Frontal cortex (tissue), 4 donors: ENCODE data around the gene SUCNR1. TPM values are rescaled to one million over a fixed set of nuclear protein-coding genes. Genes with fewer than 3 reads are reported as not detected.
A peak's percentile ranks its signal among the peaks of the same experiment; 100 is the strongest.
"Not testable (repeated sequence)": the region's sequence is repeated elsewhere in the genome, so short reads cannot be mapped to it uniquely, and the experiment has no call there.

ENCODE experiments used
- DNase-seq, 2 donors: peaks; one replicate each; pipeline ENCODE4 v3.0.0; 2012; ENCODE audit warnings: low spot score in 2 of 2
- FAIRE-seq: peaks from 2 replicates; lab custom pipeline; 2012; peaks lifted over from hg19 to GRCh38; lab: Jason Lieb, UNC
- total RNA-seq: library from RNA; depleted of rRNA; stranded (reverse); fragments of >200 nt; gene quantifications from one replicate; pipeline ENCODE4 v1.2.3, GENCODE V29; 2014
- donor health status: control.
- donor health status: control.
- donor health status: control.

Gene SUCNR1
- total RNA-seq, 1 donor from 2014 or later = 0.41 TPM

DNA sequence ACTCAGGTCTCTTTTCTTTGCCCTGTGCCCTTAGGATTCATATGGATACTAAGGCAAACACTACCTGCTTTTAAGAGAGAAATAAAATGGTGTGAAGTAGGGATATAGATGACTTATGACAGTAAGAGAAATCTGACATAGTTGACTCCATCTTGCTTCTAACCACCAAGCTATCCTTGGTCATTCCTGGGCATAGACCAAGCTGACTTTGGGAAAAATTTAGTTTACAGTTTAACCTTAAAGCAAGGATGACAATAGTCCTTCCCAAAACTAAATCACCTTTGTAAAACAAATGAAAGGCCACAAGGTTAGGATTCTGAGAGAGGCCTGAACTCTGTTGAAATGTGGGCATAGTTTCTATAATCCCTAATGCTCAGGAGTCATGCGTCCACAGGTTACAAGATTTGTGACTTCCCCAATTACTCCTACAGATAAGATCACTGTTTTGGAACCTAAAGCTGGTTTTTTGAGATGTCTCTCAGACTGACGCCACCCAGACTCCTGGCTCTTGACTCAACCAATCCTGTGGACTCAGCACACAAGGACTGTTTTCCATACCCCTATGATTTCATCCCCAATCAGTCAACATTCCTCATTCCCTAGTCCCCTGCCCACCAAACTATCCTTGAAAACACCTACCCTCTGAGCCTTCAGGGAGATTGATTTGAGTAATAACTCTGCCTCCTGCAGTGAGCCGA is 25.3 kb downstream of the SUCNR1 start:
- DNase-seq, FAIRE-seq: not testable (repeated sequence)

GRCh38 chr3:151899996-151900395 is 26.6 kb downstream of the SUCNR1 start:
- DNase-seq (no peak), FAIRE-seq (no peak)

- no peak for FAIRE-seq
Observed at GRCh38 chr3:151900460-151900859, 27.0 kb downstream of the SUCNR1 start.

GRCh38 chr3:151900884-151901643 is 27.6 kb downstream of the SUCNR1 start:
- FAIRE-seq = no peak
- no peak for DNase-seq

More at GRCh38 chr3:151900460-151900859, 27.0 kb downstream of the SUCNR1 start:
- no peak for DNase-seq

DNA sequence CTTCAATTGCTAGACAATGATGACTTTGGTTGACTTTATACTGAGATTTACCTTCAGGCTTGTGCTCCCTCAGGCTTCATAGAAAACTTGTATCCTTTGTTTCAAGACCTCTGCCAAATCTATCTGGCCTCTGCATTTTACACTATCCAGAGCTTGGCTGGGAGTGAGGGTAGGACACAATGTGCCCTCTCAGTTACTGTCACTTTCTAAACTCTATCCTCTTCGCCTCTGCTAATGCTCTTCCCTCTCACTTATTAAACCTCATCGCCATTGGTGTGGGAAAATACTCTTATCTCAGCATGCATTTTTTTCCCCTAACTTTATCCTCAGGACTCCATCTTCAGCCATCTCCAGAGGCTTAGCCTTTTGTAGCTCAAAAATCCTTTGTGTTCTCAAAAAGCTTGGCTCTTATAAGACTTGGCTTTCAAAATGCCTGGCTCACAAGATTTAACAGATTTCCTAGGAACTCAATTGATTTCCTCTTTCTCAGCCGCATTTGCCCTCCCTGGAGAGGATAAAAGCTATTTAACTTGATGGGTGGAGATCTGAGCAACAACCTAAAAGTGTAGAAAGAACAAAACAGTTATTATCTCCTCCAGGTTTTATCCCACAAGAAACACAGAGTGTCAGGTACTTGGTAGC is 28.3 kb downstream of the SUCNR1 start:
- no peak for FAIRE-seq

DNA sequence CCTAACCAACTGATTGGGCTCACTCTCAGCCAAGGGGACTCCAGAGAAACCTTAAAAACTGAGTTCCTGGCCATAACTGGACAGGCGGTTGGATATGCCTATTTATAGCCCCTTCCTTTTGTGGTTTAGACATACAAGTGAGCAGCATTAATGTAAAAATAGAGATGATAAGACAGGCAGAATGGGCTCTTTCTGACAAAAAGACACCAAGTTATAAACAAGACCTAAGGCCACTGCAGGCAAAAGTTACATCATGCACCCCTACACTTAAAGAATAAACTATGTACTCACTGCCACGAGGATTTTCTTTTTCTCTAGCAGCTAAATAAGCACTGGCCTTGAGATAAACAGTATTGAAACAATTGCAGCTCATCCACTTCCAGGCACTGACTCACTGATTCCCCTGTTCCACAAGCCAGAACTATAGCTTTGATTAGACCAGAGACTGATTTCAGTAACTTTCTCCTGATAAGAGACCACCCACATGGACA is 30.1 kb downstream of the SUCNR1 start:
- no peak for FAIRE-seq
- DNase-seq = no peak

More for the DNA sequence above, 28.3 kb downstream of the SUCNR1 start:
- DNase-seq = no peak

DNA sequence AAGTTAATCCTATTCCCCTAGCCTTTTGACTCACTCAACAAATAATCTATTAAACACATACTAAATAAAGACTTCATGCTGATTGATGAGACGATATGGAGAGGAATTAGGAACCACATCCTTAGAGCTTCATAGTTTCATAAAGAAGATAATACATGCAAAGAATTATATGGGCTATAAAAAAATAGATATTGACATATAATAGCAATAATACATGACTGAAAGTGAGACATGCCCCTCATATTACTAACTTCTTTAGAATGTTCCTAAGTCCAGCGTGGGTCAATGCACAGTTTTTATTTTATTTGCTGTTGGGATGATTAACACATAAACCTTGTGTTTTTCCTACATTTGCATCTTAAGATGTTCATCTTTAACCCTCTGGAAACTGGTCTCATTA is 32.2 kb downstream of the SUCNR1 start:
- DNase-seq (no peak), FAIRE-seq (no peak)

GRCh38 chr3:151906751-151907150 is 33.3 kb downstream of the SUCNR1 start:
- no peak for DNase-seq
- no peak for FAIRE-seq

DNA sequence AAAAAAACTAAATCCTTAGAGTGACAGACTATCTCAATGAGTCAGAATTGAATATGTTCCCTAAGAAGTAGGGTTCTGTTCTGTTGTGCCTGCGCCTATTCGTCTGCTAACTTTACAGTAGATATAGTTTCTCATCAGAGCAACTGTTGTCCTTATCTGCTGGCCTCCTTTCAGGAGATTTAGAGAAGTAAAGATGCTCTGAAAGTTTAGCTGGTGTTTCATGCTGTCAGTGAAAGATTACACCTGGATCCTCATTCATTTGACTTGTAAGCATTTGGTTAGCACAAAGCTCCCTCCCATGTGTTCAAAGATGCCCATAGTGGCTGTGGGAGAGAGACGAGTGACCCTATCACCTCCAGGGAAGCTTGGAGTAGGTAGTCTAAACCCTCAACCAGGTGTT is 35.0 kb downstream of the SUCNR1 start:
- FAIRE-seq = no peak

DNA sequence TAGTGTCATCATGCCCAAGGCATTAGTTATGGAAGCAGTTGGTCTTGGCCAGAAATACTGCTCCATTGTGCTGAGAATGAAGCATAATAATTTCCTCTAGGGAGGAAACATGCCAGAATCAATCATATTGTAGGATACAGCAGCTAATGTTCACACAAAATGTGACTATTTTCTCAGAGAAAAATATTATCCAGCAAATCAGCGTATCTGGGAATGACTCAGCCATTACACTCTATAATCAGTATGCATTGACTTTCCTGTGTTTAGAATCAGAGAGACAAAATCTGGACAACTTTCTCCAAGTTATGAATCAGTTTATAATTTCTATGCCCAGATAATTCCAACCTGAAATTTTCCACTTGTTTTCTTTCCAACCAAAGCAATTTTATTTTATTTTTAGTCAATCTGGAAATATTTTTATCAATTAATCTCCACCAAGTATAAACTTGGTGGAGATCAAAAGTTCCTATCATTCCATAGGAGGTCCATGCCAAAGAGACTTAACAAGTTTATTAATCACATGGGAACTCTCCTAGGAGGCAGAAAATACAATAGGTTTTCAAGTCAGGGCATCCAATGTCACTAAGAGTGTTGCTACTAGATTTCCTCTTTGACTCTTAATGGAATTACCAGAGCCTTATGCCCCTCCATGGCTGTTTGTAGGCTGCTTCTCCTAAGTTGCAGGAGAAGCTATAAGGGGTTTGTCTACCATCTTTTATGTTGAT is 36.4 kb downstream of the SUCNR1 start:
- FAIRE-seq = no peak

More for the DNA sequence above, 35.0 kb downstream of the SUCNR1 start:
- no peak for DNase-seq

GRCh38 chr3:151911462-151911861 is 38.0 kb downstream of the SUCNR1 start:
- DNase-seq = no peak
- FAIRE-seq = no peak

More for the DNA sequence above, 36.4 kb downstream of the SUCNR1 start:
- no peak for DNase-seq

GRCh38 chr3:151912028-151912427 is 38.6 kb downstream of the SUCNR1 start:
- FAIRE-seq (no peak), DNase-seq (no peak)

GRCh38 chr3:151916781-151917180 is 43.3 kb downstream of the SUCNR1 start:
- FAIRE-seq = no peak
- no peak for DNase-seq

- DNase-seq (peak in 1 of 2 donors; percentile 33), FAIRE-seq (peak; percentile 81)
Observed at GRCh38 chr3:151918253-151919029, 45.0 kb downstream of the SUCNR1 start.

DNA sequence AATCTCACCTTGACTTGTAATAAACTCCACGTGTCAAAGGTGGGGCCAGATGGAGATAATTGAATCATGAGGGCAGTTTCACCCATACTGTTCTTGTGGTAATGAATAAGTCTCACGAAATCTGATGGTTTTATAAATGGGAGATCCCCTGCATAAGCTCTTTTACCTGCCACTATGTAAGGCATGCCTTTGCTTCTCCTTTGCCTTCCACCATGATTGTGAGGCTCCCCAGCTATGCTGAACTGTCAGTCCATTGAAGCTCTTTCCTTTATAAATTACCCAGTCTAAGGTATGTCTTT is 45.5 kb downstream of the SUCNR1 start:
- FAIRE-seq (no peak), DNase-seq (no peak)

- DNase-seq = no peak
- no peak for FAIRE-seq
Observed at GRCh38 chr3:151919446-151919845, 46.0 kb downstream of the SUCNR1 start.

DNA sequence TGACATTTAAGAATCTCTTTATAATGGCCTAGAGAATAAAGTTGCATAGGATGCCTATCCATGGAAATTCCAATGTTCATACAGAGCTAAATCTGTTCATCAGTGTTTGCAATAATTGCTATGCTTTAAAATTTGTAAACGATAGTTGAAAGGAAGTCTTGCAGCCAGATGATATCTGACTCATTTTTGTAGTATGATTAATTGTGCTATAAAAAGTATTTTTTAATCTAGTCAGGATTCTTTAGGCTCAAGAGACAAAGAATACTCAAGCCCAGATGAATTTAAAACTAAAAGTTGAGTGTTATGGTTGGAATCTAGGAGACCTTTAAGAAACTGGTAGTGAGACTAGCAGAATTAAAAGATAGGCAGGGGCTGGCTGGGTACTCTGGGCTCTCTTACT is 50.5 kb downstream of the SUCNR1 start:
- DNase-seq (no peak), FAIRE-seq (no peak)

- FAIRE-seq (no peak), DNase-seq (no peak)
Observed at GRCh38 chr3:151924753-151925152, 51.3 kb downstream of the SUCNR1 start.

DNA sequence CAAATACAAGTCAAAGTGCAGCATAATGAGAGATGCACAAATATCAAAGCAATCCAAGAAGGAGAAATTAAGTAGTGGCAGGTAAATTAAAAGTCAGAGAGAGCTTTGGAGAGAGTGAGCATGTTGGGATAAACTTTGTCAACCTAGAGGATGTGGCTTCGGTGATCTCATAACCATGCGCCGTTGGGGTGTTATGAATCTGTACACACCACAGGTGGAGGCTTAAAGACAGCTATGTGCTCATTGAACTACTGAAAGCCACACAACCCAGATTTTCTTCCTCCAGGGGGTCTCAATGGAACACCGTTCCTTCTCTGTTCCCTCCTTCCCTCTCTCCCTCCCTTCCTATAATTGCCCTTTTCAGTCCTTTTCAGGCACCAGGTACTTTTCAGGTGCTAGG is 52.0 kb downstream of the SUCNR1 start:
- DNase-seq = no peak
- FAIRE-seq = no peak
